ENCODE data around the gene EEF1AKMT3. TPM values are rescaled to one million over a fixed set of nuclear protein-coding genes. Genes with fewer than 3 reads are reported as not detected.

EEF1AKMT3 gene
- total and polyA plus RNA-seq, 7 donors, result 0.62 to 2.0 (median 1.3) TPM

DNA sequence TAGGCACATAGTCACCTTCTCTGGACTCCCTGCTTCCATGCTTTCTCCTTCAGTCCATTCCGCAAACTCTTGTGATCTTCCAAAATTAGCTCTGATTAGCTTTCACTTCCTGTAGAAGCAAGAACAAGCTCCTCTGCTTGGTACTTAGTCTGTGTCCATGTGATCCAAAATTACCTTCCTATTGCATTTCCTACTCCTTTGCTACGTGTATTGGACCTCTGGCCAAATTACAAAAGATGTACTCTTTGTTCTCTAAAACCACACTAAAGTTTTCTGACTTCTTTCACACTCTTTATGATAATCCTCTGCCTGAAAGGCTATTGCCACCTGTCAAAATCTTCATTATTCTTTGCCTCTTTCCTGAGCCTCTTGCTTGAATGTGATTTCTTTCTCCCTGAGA is 9.4 kb downstream of the EEF1AKMT3 start:
- Histone ChIP-seq H3K27me3 (ENCODE audit: insufficient read depth in 3 of 3, low read length in 2 of 3) (no peaks in the 10 kb centered on the region), H3K9me3 (no peaks in the 10 kb centered on the region), H3K27ac (no peak overlapping the region), H3K36me3 (ENCODE audit: insufficient read depth in 1 of 2, low read depth in 1 of 2) (peaks cover 6 to 41% of the 10 kb centered on the region in 2 donors), H3K4me1 (peaks cover 17% of the 10 kb centered on the region), H3K4me3 (no peak overlapping the region)
- intact Hi-C loops (cut with DNase I), result loop anchor here in 1 of 2 donors (1.0 kb wide), 1 partner anchor 124 kb away; no protein-coding TSS in a partner anchor
- 73 to 82% (median 73%) methylated on average over 2 of the region's 2 CpGs for WGBS, 3 donors
- ATAC-seq (no peak), DNase-seq (no peak)
- TF ChIP-seq, protein P1, sequence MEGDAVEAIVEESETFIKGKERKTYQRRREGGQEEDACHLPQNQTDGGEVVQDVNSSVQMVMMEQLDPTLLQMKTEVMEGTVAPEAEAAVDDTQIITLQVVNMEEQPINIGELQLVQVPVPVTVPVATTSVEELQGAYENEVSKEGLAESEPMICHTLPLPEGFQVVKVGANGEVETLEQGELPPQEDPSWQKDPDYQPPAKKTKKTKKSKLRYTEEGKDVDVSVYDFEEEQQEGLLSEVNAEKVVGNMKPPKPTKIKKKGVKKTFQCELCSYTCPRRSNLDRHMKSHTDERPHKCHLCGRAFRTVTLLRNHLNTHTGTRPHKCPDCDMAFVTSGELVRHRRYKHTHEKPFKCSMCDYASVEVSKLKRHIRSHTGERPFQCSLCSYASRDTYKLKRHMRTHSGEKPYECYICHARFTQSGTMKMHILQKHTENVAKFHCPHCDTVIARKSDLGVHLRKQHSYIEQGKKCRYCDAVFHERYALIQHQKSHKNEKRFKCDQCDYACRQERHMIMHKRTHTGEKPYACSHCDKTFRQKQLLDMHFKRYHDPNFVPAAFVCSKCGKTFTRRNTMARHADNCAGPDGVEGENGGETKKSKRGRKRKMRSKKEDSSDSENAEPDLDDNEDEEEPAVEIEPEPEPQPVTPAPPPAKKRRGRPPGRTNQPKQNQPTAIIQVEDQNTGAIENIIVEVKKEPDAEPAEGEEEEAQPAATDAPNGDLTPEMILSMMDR (IDR thresholded peaks at IDR 0.05), result no peak

DNA sequence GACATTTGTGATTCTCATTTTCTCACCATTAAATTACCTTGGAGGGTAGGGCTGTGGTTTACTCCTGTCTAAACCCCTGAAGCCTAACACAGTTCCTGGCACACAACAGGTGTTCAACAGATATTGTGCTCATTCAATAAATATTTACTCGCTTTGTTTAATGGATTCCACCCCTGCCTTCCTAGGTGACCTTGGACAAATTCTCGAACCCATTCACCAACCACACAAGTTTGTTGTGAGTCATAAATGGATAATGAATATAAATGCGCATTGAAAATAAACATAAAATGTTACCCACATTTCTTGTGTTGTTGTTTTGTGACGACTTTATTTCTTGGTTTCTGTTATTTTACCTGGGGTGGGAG is 9.8 kb downstream of the EEF1AKMT3 start:
- WGBS, 3 donors, result 22 to 32% (median 27%) methylated on average over 4 of the region's 4 CpGs

DNA sequence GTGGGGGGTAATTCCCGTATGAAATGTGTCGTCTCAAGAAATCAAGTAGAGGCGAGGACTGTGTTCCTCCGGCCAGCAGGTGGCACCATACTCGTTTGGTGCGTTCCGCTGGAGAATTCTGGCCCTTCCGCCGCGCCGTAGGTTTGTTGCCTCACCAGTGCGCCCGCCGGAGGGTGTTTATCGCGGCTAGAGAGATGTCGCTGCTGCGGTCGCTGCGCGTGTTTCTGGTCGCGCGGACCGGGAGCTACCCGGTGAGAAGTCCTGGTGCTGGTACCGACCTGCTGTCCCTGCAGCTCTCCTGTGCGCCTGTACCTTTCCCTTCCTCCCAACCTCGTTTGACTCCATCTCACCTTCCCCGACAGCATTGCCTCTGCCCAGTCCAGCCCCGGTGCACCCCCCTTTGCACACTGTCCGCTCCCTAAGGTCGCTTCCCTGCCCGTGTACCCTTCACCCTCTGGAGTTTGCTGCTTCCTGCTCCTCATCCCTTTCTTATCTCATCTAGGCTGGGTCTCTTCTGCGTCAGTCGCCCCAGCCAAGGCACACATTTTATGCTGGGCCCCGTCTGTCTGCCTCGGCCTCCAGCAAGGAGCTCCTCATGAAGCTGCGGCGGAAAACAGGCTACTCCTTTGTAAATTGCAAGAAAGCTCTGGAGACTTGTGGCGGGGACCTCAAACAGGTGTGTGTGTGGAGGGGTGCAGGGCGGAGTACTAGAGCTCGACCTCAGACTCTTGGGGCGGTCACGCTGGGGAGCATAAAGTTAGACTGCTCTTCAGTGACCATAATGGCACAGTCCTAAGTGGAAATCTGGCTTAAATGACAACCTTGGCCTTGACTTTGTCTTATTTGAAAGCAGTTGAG is 10.4 kb downstream of the EEF1AKMT3 start, which contains the start of gene TSFM:
TSFM (plus strand) TSS at position 180 of the 858 bp plus-strand sequence; CDS start at position 195, 15 bp downstream.
- H3K4me1 ChIP-seq, result peaks cover 17% of the 10 kb centered on the region
- TF ChIP-seq, protein P1 (IDR thresholded peaks at IDR 0.05), result peak; percentile 88
- intact Hi-C loops (cut with DNase I), result loop anchor here in 1 of 2 donors (1.0 kb wide), 1 partner anchor 122 kb away; no protein-coding TSS in a partner anchor
- DNase-seq (peak; percentile 98 to 99), ATAC-seq (peak; percentile 96 to 99 (median 98))
- WGBS, 3 donors, result 0 to 1% (median 1%) methylated on average over 43 to 45 of the region's 45 CpGs
- no peaks in the 10 kb centered on the region for H3K27me3 ChIP-seq (ENCODE audit: insufficient read depth in 3 of 3, low read length in 2 of 3)
- peaks cover 9 to 51% of the 10 kb centered on the region in 2 donors for H3K36me3 ChIP-seq (ENCODE audit: insufficient read depth in 1 of 2, low read depth in 1 of 2)
- peak within 1 kb of the TSS; percentile 83 for H3K4me3 ChIP-seq
- no peaks in the 10 kb centered on the region for H3K9me3 ChIP-seq
- peak within 1 kb of the TSS; percentile 84 for H3K27ac ChIP-seq

More for the DNA sequence above, 9.8 kb downstream of the EEF1AKMT3 start:
- no peaks in the 10 kb centered on the region for H3K27me3 ChIP-seq (ENCODE audit: insufficient read depth in 3 of 3, low read length in 2 of 3)
- H3K27ac ChIP-seq, result peak overlapping the region; percentile 84
- TF ChIP-seq, protein P1 (IDR thresholded peaks at IDR 0.05), result no peak
- intact Hi-C loops (cut with DNase I), result loop anchor here in 1 of 2 donors (1.0 kb wide), 1 partner anchor 123 kb away; no protein-coding TSS in a partner anchor
- no peaks in the 10 kb centered on the region for H3K9me3 ChIP-seq
- H3K4me1 ChIP-seq, result peaks cover 17% of the 10 kb centered on the region
- H3K4me3 ChIP-seq, result peak overlapping the region; percentile 83
- DNase-seq (no peak), ATAC-seq (peak; percentile 1 to 18 (median 6))
- H3K36me3 ChIP-seq (ENCODE audit: insufficient read depth in 1 of 2, low read depth in 1 of 2), result peaks cover 9 to 45% of the 10 kb centered on the region in 2 donors

DNA sequence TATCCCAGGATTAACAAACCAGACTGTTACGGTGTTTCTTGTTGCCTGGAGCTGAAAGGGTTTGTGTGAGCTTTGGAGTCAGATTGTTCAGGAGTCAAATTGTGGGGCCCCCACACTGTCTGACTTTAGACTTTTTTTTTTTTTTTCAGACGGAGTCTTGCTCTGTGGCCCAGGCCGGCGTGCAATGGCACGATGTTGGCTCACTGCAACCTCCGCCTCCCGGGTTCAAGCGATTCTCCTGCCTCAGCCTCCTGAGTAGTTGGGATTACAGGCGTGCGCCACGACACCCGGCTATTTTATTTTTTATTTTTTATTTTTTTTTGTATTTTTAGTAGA is 11.0 kb downstream of the EEF1AKMT3 start:
- TF ChIP-seq, protein P1 (IDR thresholded peaks at IDR 0.05), result no peak
- intact Hi-C loops (cut with DNase I), result no loop called here
- Histone ChIP-seq H3K9me3 (no peaks in the 10 kb centered on the region), H3K4me3 (peak overlapping the region; percentile 83), H3K4me1 (peaks cover 17% of the 10 kb centered on the region), H3K36me3 (ENCODE audit: insufficient read depth in 1 of 2, low read depth in 1 of 2) (peaks cover 9 to 57% of the 10 kb centered on the region in 2 donors), H3K27me3 (ENCODE audit: insufficient read depth in 3 of 3, low read length in 2 of 3) (no peaks in the 10 kb centered on the region), H3K27ac (peak overlapping the region; percentile 84)
- ATAC-seq, result no peak
- DNase-seq, result no peak
- 77 to 82% (median 78%) methylated on average over 12 of the region's 12 CpGs for WGBS, 3 donors
